MM.1S (cell line): ENCODE measurements around the gene HIVEP1.
A peak's percentile ranks its signal among the peaks of the same experiment; 100 is the strongest.

Experiments used
- DNase-seq: peaks from one replicate; pipeline ENCODE4 v3.0.0-alpha.2; 2015
- H2AFZ ChIP-seq: fragments of 300-600 bp; sonication (generic); 2 replicates; pipeline ENCODE4 v1.6.0; 2016; ENCODE audit warnings: antibody characterized with exemption, low read length
- H3F3A ChIP-seq: fragments of 300-600 bp; sonication (generic); 2 replicates; pipeline ENCODE4 v1.6.1; 2016; ENCODE audit warnings: mild to moderate bottlenecking, antibody characterized with exemption, low read length, moderate library complexity, mixed read lengths; ENCODE audit not compliant: insufficient read depth
- H3K27ac ChIP-seq: fragments of 300-600 bp; sonication (generic); 2 replicates; pipeline ENCODE4 v1.5.1; 2016; ENCODE audit warnings: mild to moderate bottlenecking, low read length
- H3K27me3 ChIP-seq: fragments of 300-600 bp; sonication (generic); replicated peaks from 2 replicates; pipeline ENCODE4 v1.6.0; 2016; ENCODE audit warnings: low read length; ENCODE audit not compliant: insufficient read depth
- H3K36me3 ChIP-seq: fragments of 300-600 bp; sonication (generic); replicated peaks from 2 replicates; pipeline ENCODE4 v1.6.1; 2016; ENCODE audit warnings: mild to moderate bottlenecking, low read length, mixed read lengths; ENCODE audit not compliant: insufficient read depth
- H3K4me1 ChIP-seq: fragments of 300-600 bp; sonication (generic); 2 replicates; pipeline ENCODE4 v1.6.1; 2016; ENCODE audit warnings: low read length, mixed read lengths
- H3K4me2 ChIP-seq: fragments of 300-600 bp; sonication (generic); 2 replicates; pipeline ENCODE4 v1.6.0; 2016; ENCODE audit warnings: low read depth, low read length
- H3K4me3 ChIP-seq: fragments of 300-600 bp; sonication (generic); 2 replicates; pipeline ENCODE4 v1.5.1; 2016; ENCODE audit warnings: low read length, mixed read lengths
- H3K79me2 ChIP-seq: fragments of 300-600 bp; sonication (generic); 2 replicates; pipeline ENCODE4 v1.6.1; 2016; ENCODE audit warnings: mixed run types, low read length, mixed read lengths
- H3K9ac ChIP-seq: fragments of 300-600 bp; sonication (generic); 2 replicates; pipeline ENCODE4 v1.6.1; 2016; ENCODE audit warnings: low read length, mixed read lengths
- H3K9me2 ChIP-seq: fragments of 300-600 bp; sonication (generic); replicated peaks from 2 replicates; pipeline ENCODE4 v1.6.1; 2016; ENCODE audit warnings: mild to moderate bottlenecking, low read length, mixed read lengths; ENCODE audit not compliant: insufficient read depth
- H3K9me3 ChIP-seq: fragments of 300-600 bp; sonication (generic); replicated peaks from 2 replicates; pipeline ENCODE4 v1.6.1; 2016; ENCODE audit warnings: mild to moderate bottlenecking, low read length, mixed read lengths; ENCODE audit not compliant: insufficient read depth
- H4K20me1 ChIP-seq: fragments of 300-600 bp; sonication (generic); 2 replicates; pipeline ENCODE4 v1.6.1; 2016; ENCODE audit warnings: mild to moderate bottlenecking, low read length, moderate library complexity, mixed read lengths; ENCODE audit not compliant: insufficient read depth
- CTCF ChIP-seq: fragments of 300-600 bp; sonication (generic); IDR thresholded peaks from 2 replicates; pipeline ENCODE4 v1.5.1; 2016; ENCODE audit warnings: antibody characterized with exemption, low read length, mixed read lengths
- EZH2 ChIP-seq: fragments of 300-600 bp; sonication (generic); optimal IDR thresholded peaks from 2 replicates; pipeline ENCODE3; 2017; ENCODE audit warnings: low read depth, mild to moderate bottlenecking, antibody characterized with exemption, low read length, mixed read lengths
- EZH2phosphoT487 ChIP-seq: fragments of 300-600 bp; sonication (generic); IDR thresholded peaks from 2 replicates; pipeline ENCODE4 v1.6.1; 2018; ENCODE audit warnings: antibody characterized with exemption, low read length

HIVEP1 gene

DNA sequence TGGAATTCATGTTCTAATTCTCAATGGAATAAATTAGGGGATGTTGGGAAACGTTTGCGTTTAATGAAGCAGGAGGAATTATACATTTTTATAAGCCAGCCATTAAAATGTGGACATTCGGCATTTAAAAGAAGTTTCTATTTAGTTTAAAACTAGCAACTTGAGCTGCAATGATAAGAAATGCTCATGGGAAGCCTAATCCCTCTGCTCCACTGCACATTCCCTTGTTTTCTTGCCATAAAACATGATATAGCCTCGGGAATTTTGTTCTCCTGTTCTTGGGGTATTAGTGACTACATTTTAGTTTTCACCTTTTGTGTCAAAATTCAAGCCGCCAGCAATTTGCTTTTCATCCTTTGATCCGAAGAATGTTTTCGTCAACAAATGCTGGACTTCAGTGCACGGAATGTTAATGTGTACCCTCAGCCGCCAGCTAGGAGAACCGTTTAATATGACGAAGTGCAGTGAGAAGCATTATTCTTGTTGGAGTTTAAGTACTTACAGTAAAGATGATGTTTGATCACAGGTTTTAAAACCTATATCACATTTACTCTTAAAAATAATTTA is 137.9 kb downstream of the HIVEP1 start:
- no peak overlapping the region for H3K9ac ChIP-seq
- H3K4me1 ChIP-seq, result no peaks in the 10 kb centered on the region
- no peaks in the 10 kb centered on the region for H3K36me3 ChIP-seq
- TF ChIP-seq EZH2 (no peak), EZH2phosphoT487 (no peak), CTCF (no peak)
- H3F3A ChIP-seq, result no peaks in the 10 kb centered on the region
- no peaks in the 10 kb centered on the region for H4K20me1 ChIP-seq
- H3K79me2 ChIP-seq, result no peaks in the 10 kb centered on the region
- no peak overlapping the region for H3K4me3 ChIP-seq
- no peaks in the 10 kb centered on the region for H3K9me3 ChIP-seq
- no peaks in the 10 kb centered on the region for H3K9me2 ChIP-seq
- no peaks in the 10 kb centered on the region for H3K27me3 ChIP-seq
- H3K27ac ChIP-seq, result no peak overlapping the region
- no peak overlapping the region for H3K4me2 ChIP-seq
- no peak for DNase-seq
- H2AFZ ChIP-seq, result no peak overlapping the region

GRCh38 chr6:12150812-12151432 is 138.8 kb downstream of the HIVEP1 start:
- Histone ChIP-seq H3K9me2 (no peaks in the 10 kb centered on the region), H3K27me3 (no peaks in the 10 kb centered on the region), H3K9ac (no peak overlapping the region), H2AFZ (no peak overlapping the region), H3K9me3 (no peaks in the 10 kb centered on the region), H3K79me2 (no peaks in the 10 kb centered on the region), H3K4me1 (no peaks in the 10 kb centered on the region), H3K36me3 (no peaks in the 10 kb centered on the region), H4K20me1 (no peaks in the 10 kb centered on the region), H3F3A (no peaks in the 10 kb centered on the region), H3K4me3 (no peak overlapping the region), H3K27ac (no peak overlapping the region), H3K4me2 (no peak overlapping the region)
- DNase-seq, result no peak
- TF ChIP-seq EZH2 (no peak), EZH2phosphoT487 (no peak), CTCF (peak; percentile 33)

- Histone ChIP-seq H3K4me1 (no peaks in the 10 kb centered on the region), H3K27ac (no peak overlapping the region), H2AFZ (no peak overlapping the region)
Observed at GRCh38 chr6:12151433-12151820, 139.3 kb downstream of the HIVEP1 start.

More at GRCh38 chr6:12151433-12151820, 139.3 kb downstream of the HIVEP1 start:
- no peak for TF ChIP-seq EZH2phosphoT487
- TF ChIP-seq EZH2, result no peak
- TF ChIP-seq CTCF, result no peak
- H3K4me2 ChIP-seq, result no peak overlapping the region
- no peaks in the 10 kb centered on the region for H3F3A ChIP-seq
- H3K9me2 ChIP-seq, result no peaks in the 10 kb centered on the region
- H3K9ac ChIP-seq, result no peak overlapping the region
- DNase-seq, result no peak
- H3K9me3 ChIP-seq, result no peaks in the 10 kb centered on the region
- H3K27me3 ChIP-seq, result no peaks in the 10 kb centered on the region
- no peaks in the 10 kb centered on the region for H4K20me1 ChIP-seq
- no peak overlapping the region for H3K4me3 ChIP-seq
- H3K79me2 ChIP-seq, result no peaks in the 10 kb centered on the region
- H3K36me3 ChIP-seq, result no peaks in the 10 kb centered on the region
